ENCODE results near the gene MRPL42.

DNA sequence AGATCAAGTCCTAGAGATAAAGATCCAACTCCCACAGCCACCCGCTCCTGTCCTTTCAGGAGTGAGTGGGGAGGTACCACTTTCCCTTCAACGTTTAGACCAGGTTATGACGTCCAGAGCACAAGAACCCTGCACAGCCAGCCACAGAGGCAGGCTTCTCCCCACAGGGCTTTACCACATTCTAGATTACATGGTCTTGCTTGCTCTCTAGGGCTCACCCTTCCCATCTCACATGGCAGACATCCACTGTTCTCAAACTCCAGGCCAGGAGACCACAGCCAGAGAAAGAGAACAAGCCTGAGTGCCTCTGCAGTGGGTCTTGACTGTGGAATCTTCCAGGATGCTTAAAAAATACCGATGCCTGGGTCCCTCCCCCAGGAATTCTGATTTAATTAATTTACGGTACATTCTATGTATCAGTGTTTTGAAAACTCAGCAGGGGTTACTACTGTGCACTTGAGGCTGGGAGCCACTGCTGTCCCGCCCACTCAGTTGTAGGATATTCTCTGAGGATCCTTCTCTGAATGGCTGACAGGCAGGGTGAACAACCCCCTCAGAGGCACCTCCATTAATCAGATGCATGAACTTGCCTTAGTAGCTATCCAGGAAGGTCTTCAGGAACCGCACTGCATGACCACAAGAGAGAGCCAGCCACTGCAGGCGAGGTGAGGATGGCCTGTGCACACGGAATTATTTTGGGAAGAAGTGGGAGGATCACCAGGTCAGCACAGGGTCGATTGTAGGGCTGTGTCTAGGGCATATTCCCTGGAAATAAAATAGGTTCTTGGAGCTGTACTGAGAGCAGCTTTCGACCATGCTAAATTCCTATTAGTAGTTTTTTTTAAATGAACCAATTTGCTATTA is 83.7 kb downstream of the MRPL42 start:
- TF ChIP-seq POLR2A (IDR thresholded peaks at IDR 0.05) (no peak), POLR2AphosphoS5 (IDR thresholded peaks at IDR 0.05) (no peak)
- TF ChIP-seq, protein P1, sequence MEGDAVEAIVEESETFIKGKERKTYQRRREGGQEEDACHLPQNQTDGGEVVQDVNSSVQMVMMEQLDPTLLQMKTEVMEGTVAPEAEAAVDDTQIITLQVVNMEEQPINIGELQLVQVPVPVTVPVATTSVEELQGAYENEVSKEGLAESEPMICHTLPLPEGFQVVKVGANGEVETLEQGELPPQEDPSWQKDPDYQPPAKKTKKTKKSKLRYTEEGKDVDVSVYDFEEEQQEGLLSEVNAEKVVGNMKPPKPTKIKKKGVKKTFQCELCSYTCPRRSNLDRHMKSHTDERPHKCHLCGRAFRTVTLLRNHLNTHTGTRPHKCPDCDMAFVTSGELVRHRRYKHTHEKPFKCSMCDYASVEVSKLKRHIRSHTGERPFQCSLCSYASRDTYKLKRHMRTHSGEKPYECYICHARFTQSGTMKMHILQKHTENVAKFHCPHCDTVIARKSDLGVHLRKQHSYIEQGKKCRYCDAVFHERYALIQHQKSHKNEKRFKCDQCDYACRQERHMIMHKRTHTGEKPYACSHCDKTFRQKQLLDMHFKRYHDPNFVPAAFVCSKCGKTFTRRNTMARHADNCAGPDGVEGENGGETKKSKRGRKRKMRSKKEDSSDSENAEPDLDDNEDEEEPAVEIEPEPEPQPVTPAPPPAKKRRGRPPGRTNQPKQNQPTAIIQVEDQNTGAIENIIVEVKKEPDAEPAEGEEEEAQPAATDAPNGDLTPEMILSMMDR (IDR thresholded peaks at IDR 0.05 in 8 of 11, conservative IDR thresholded peaks at IDR 0.05 in 3 of 11): no peak
